Osteoblast (primary cell): ENCODE measurements around the gene SFI1. TPM values are rescaled to one million over a fixed set of nuclear protein-coding genes. Genes with fewer than 3 reads are reported as not detected.
"Not testable (repeated sequence)": the region's sequence is repeated elsewhere in the genome, so short reads cannot be mapped to it uniquely, and the experiment has no call there.

Experiments used
- DNase-seq: peaks from one replicate; pipeline ENCODE4 v3.0.0; 2011; ENCODE audit warnings: low spot score, mixed read lengths; ENCODE audit not compliant: insufficient read length; ENCODE audit errors: missing footprints
- H2AFZ ChIP-seq: 2 replicates; pipeline ENCODE4 v1.6.0; 2011; ENCODE audit warnings: mild to moderate bottlenecking, low read length
- H3K27ac ChIP-seq: 2 replicates; pipeline ENCODE4 v1.5.1; 2011; ENCODE audit warnings: mild to moderate bottlenecking, low read depth, low read length, moderate library complexity
- H3K27me3 ChIP-seq: 2 replicates; pipeline ENCODE4 v1.6.0; 2012; ENCODE audit warnings: mild to moderate bottlenecking, control low read depth, inconsistent platforms, low read length, moderate library complexity; ENCODE audit not compliant: insufficient read depth
- H3K36me3 ChIP-seq: 2 replicates; pipeline ENCODE4 v1.5.1; 2011; ENCODE audit warnings: mild to moderate bottlenecking, low read length, control low read depth, moderate library complexity; ENCODE audit not compliant: insufficient read depth
- H3K4me1 ChIP-seq: 2 replicates; pipeline ENCODE4 v1.5.1; 2011; ENCODE audit warnings: mild to moderate bottlenecking, low read length, control low read depth, moderate library complexity; ENCODE audit not compliant: insufficient read depth
- H3K4me2 ChIP-seq: 2 replicates; pipeline ENCODE4 v1.6.0; 2011; ENCODE audit warnings: mild to moderate bottlenecking, low read length; ENCODE audit not compliant: insufficient read depth
- H3K4me3 ChIP-seq: fragments of 200-600 bp; sonication (generic); 3 replicates; pipeline ENCODE4 v1.5.1; 2012; ENCODE audit warnings: mild to moderate bottlenecking, low read length, inconsistent platforms; ENCODE audit not compliant: insufficient read depth
- H3K79me2 ChIP-seq: 2 replicates; pipeline ENCODE4 v1.6.0; 2012; ENCODE audit warnings: mild to moderate bottlenecking, low read length, control low read depth, inconsistent platforms; ENCODE audit not compliant: insufficient read depth
- H3K9me3 ChIP-seq: 2 replicates; pipeline ENCODE4 v1.5.1; 2011; ENCODE audit warnings: low read depth, low read length, control low read depth
- H4K20me1 ChIP-seq: 2 replicates; pipeline ENCODE4 v1.6.0; 2012; ENCODE audit warnings: mild to moderate bottlenecking, low read length, control low read depth; ENCODE audit not compliant: insufficient read depth
- CTCF ChIP-seq: IDR thresholded peaks from 2 replicates; pipeline ENCODE4 v1.5.1; 2011; ENCODE audit warnings: mild to moderate bottlenecking, low read depth, low read length, moderate library complexity; ENCODE audit errors: extremely low read depth
- total RNA-seq: library from RNA; depleted of rRNA; stranded (reverse); fragments of >200 nt; gene quantifications from 2 replicates; pipeline ENCODE4 v1.2.3, GENCODE V29; 2012

SFI1 gene
- total RNA-seq, 1 donor, result 16.6 TPM

GRCh38 chr22:31550871-31551370, 54.6 kb downstream of the SFI1 start:
- H3K27me3 ChIP-seq, result no peaks in the 10 kb centered on the region
- no peaks in the 10 kb centered on the region for H3K9me3 ChIP-seq
- no peak for TF ChIP-seq CTCF
- peaks cover 7% of the 10 kb centered on the region for H3K36me3 ChIP-seq
- no peak overlapping the region for H3K27ac ChIP-seq
- H4K20me1 ChIP-seq, result no peaks in the 10 kb centered on the region
- no peaks in the 10 kb centered on the region for H3K79me2 ChIP-seq
- H3K4me1 ChIP-seq, result peaks cover 4% of the 10 kb centered on the region
- H3K4me3 ChIP-seq, result no peak overlapping the region
- H3K4me2 ChIP-seq, result no peak overlapping the region
- DNase-seq, result no peak
- no peak overlapping the region for H2AFZ ChIP-seq

GRCh38 chr22:31556627-31557203, 60.4 kb downstream of the SFI1 start:
- peaks cover 8% of the 10 kb centered on the region for H3K4me1 ChIP-seq
- TF ChIP-seq CTCF, result peak; percentile 71
- H3K79me2 ChIP-seq, result no peaks in the 10 kb centered on the region
- no peak for DNase-seq
- H3K4me3 ChIP-seq, result no peak overlapping the region
- H3K27me3 ChIP-seq, result no peaks in the 10 kb centered on the region
- no peak overlapping the region for H2AFZ ChIP-seq
- H3K36me3 ChIP-seq, result no peaks in the 10 kb centered on the region
- no peaks in the 10 kb centered on the region for H3K9me3 ChIP-seq
- H4K20me1 ChIP-seq, result no peaks in the 10 kb centered on the region
- H3K27ac ChIP-seq, result no peak overlapping the region
- no peak overlapping the region for H3K4me2 ChIP-seq

- H2AFZ ChIP-seq, H4K20me1 ChIP-seq, DNase-seq, H3K9me3 ChIP-seq, H3K79me2 ChIP-seq, H3K4me1 ChIP-seq, H3K36me3 ChIP-seq, H3K27me3 ChIP-seq, H3K4me3 ChIP-seq, H3K4me2 ChIP-seq: not testable (repeated sequence)
- peak overlapping the region; percentile 39 for H3K27ac ChIP-seq
Observed at GRCh38 chr22:31558546-31558945, 62.2 kb downstream of the SFI1 start.

- H2AFZ ChIP-seq, result no peak overlapping the region
Observed at GRCh38 chr22:31561238-31561887, 65.0 kb downstream of the SFI1 start.

More at GRCh38 chr22:31561238-31561887, 65.0 kb downstream of the SFI1 start:
- peaks cover 7% of the 10 kb centered on the region for H3K4me1 ChIP-seq
- no peaks in the 10 kb centered on the region for H3K36me3 ChIP-seq
- peak; percentile 78 for DNase-seq
- no peaks in the 10 kb centered on the region for H4K20me1 ChIP-seq
- no peak overlapping the region for H3K4me3 ChIP-seq
- peak; percentile 87 for TF ChIP-seq CTCF
- H3K9me3 ChIP-seq, result no peaks in the 10 kb centered on the region
- H3K27me3 ChIP-seq, result no peaks in the 10 kb centered on the region
- no peaks in the 10 kb centered on the region for H3K79me2 ChIP-seq
- no peak overlapping the region for H3K4me2 ChIP-seq
- no peak overlapping the region for H3K27ac ChIP-seq
